Coronary artery (tissue), 2 donors: Measurements from ENCODE around the gene MRGPRF.
A peak's percentile ranks its signal among the peaks of the same experiment; 100 is the strongest.

Experiments
- DNase-seq: peaks from one replicate; pipeline ENCODE4 v3.0.0-alpha.2; 2017; ENCODE audit warnings: low spot score
- H3K27ac ChIP-seq, 2 donors: fragments of 200-600 bp; sonication (generic); one replicate each; pipeline ENCODE4 v1.5.1; 2016 to 2019
- H3K4me3 ChIP-seq: fragments of 200-600 bp; sonication (generic); 2 replicates; pipeline ENCODE4 v1.5.1; 2016; ENCODE audit warnings: mild to moderate bottlenecking, moderate library complexity
- CTCF ChIP-seq: fragments of 200-600 bp; sonication (generic); IDR thresholded peaks from one replicate; pipeline ENCODE4 v1.5.1; 2019; ENCODE audit warnings: antibody characterized with exemption

Gene MRGPRF

GRCh38 chr11:69033431-69033830 lies 20.4 kb upstream of the MRGPRF start:
- no peak overlapping the region for H3K27ac ChIP-seq
- TF ChIP-seq CTCF = no peak
- no peak for DNase-seq
- no peak overlapping the region for H3K4me3 ChIP-seq

GRCh38 chr11:69032833-69033232 lies 19.8 kb upstream of the MRGPRF start:
- TF ChIP-seq CTCF = no peak

GRCh38 chr11:69030301-69030700 lies 17.3 kb upstream of the MRGPRF start:
- Histone ChIP-seq H3K27ac (no peak overlapping the region), H3K4me3 (no peak overlapping the region)
- no peak for TF ChIP-seq CTCF
- DNase-seq = no peak

More at GRCh38 chr11:69032833-69033232, 19.8 kb upstream of the MRGPRF start:
- no peak overlapping the region for H3K27ac ChIP-seq
- H3K4me3 ChIP-seq = no peak overlapping the region
- DNase-seq = no peak

- TF ChIP-seq CTCF = no peak
- Histone ChIP-seq H3K4me3 (no peak overlapping the region), H3K27ac (no peak overlapping the region)
- no peak for DNase-seq
Measured at GRCh38 chr11:69027704-69028372, 14.8 kb upstream of the MRGPRF start.

GRCh38 chr11:69024509-69024908 lies 11.5 kb upstream of the MRGPRF start:
- no peak overlapping the region for H3K4me3 ChIP-seq
- no peak for TF ChIP-seq CTCF
- no peak for DNase-seq
- H3K27ac ChIP-seq = no peak overlapping the region

- TF ChIP-seq CTCF = no peak
- no peak overlapping the region for H3K4me3 ChIP-seq
- peak overlapping the region in 1 of 2 donors; percentile 28 for H3K27ac ChIP-seq
- DNase-seq = no peak
Measured at GRCh38 chr11:69022260-69022659, 9.2 kb upstream of the MRGPRF start.

- DNase-seq = no peak
- Histone ChIP-seq H3K27ac (peak overlapping the region; percentile 59 to 78), H3K4me3 (no peak overlapping the region)
- no peak for TF ChIP-seq CTCF
Measured at GRCh38 chr11:69018924-69019323, 5.9 kb upstream of the MRGPRF start.
